KMS-11 (cell line): ENCODE results near the gene NPIPB13.
"Not testable (repeated sequence)": the region's sequence is repeated elsewhere in the genome, so short reads cannot be mapped to it uniquely, and the experiment has no call there.

Source experiments
- H2AFZ ChIP-seq: fragments of 200-600 bp; sonication (generic); 2 replicates; pipeline ENCODE4 v1.6.1; 2016; ENCODE audit warnings: antibody characterized with exemption, mixed run types, low read depth
- H3K27ac ChIP-seq: fragments of 200-600 bp; sonication (generic); 2 replicates; pipeline ENCODE4 v1.6.1; 2016; ENCODE audit warnings: mild to moderate bottlenecking, mixed run types
- H3K27me3 ChIP-seq: fragments of 200-600 bp; sonication (generic); 2 replicates; pipeline ENCODE4 v1.6.1; 2017; ENCODE audit warnings: mild to moderate bottlenecking, low read depth, mixed run types, moderate library complexity; ENCODE audit not compliant: insufficient read depth
- H3K36me3 ChIP-seq: fragments of 200-600 bp; sonication (generic); 2 replicates; pipeline ENCODE4 v1.6.1; 2017; ENCODE audit warnings: mild to moderate bottlenecking, mixed run types; ENCODE audit not compliant: insufficient read depth
- H3K4me1 ChIP-seq: fragments of 200-600 bp; sonication (generic); 2 replicates; pipeline ENCODE4 v1.6.1; 2016; ENCODE audit warnings: mild to moderate bottlenecking, low read depth, mixed run types; ENCODE audit not compliant: poor library complexity, severe bottlenecking
- H3K4me2 ChIP-seq: fragments of 200-600 bp; sonication (generic); 2 replicates; pipeline ENCODE4 v1.7.0; 2016; ENCODE audit warnings: mild to moderate bottlenecking, mixed run types
- H3K4me3 ChIP-seq: fragments of 200-600 bp; sonication (generic); IDR thresholded peaks from 2 replicates; pipeline ENCODE4 v1.6.1; 2017; ENCODE audit warnings: low read depth, low read length, mixed read lengths; ENCODE audit not compliant: insufficient read depth
- H3K79me2 ChIP-seq: fragments of 200-600 bp; sonication (generic); 2 replicates; pipeline ENCODE4 v1.6.1; 2016; ENCODE audit warnings: low read depth, mixed run types; ENCODE audit not compliant: insufficient read depth
- H3K9ac ChIP-seq: fragments of 200-600 bp; sonication (generic); 2 replicates; pipeline ENCODE4 v1.6.1; 2016; ENCODE audit warnings: mild to moderate bottlenecking, mixed run types
- H4K20me1 ChIP-seq: fragments of 200-600 bp; sonication (generic); 2 replicates; pipeline ENCODE4 v1.6.1; 2016; ENCODE audit warnings: mild to moderate bottlenecking, mixed run types; ENCODE audit not compliant: insufficient read depth

NPIPB13 gene

DNA sequence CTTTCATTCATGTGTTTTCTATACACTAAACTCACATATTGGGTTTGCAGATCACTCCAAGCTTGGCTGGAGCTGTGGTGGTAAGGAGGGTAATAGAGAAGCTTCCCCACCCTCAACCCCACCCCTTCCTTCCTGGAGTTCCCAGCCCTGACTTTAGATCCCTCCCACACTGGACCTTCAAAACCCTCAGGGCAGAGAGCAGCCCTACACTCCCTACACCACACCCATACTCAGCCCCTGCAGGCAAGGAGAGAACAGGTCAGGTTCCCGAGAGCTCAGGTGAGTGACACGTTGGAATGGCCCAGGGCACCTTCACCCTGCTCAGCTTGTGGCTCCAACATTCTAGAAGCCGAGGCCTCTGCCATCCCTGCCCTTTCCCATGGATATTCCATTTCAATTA is 49.2 kb downstream of the NPIPB13 start, which contains the start of gene SULT1A3:
Gene SULT1A3 (plus strand): TSS at position 207 of the 400 bp plus-strand sequence. CDS start 1,474 bp downstream, outside the sequence.
- H3K27ac ChIP-seq, H3K36me3 ChIP-seq, H3K27me3 ChIP-seq, H4K20me1 ChIP-seq, H3K4me1 ChIP-seq, H2AFZ ChIP-seq, H3K9ac ChIP-seq, H3K4me2 ChIP-seq, H3K4me3 ChIP-seq, H3K79me2 ChIP-seq: not testable (repeated sequence)
